Prostate gland (tissue), 2 donors: Measurements from ENCODE around the gene ERC2.

Source experiments
- POLR2AphosphoS5 ChIP-seq: sonication (generic); formaldehyde crosslinking; IDR thresholded peaks from one replicate; pipeline ENCODE4 v1.6.1; 2017; ENCODE audit warnings: antibody characterized with exemption
- TF ChIP-seq, protein P1 (sequence below), 4 experiments: fragments of 200-600 bp in 2 of 4; fragments of 450-650 bp in 2 of 4; sonication (generic) in 2 of 4; IDR thresholded peaks; 1 replicate in 3 of 4; 2 replicates in 1 of 4; pipeline ENCODE4 v1.5.1; 2016 to 2019; ENCODE audit warnings: antibody characterized with exemption in 4 of 4, mild to moderate bottlenecking in 2 of 4, moderate library complexity in 2 of 4

DNA sequence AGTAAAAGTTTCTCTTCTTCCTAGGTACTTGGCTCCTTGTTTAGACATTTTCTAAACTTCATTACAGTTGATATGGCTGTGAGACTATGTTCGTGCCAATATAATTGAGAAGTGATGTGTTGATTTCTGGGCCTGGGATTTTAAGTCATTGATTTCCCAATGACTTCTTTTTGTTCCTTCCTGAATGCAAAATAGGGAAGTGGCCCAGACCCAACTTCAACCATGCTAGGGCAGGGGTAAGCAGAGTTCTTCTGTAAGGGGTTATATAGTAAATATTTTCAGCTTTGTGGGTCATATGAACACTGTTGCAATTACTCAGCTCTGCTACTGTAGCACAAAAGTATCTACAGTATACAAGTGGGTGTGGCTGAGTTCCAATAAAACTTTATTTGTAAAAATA, 661.1 kb downstream of the ERC2 start:
- no peak for TF ChIP-seq POLR2AphosphoS5
- TF ChIP-seq, protein P1, sequence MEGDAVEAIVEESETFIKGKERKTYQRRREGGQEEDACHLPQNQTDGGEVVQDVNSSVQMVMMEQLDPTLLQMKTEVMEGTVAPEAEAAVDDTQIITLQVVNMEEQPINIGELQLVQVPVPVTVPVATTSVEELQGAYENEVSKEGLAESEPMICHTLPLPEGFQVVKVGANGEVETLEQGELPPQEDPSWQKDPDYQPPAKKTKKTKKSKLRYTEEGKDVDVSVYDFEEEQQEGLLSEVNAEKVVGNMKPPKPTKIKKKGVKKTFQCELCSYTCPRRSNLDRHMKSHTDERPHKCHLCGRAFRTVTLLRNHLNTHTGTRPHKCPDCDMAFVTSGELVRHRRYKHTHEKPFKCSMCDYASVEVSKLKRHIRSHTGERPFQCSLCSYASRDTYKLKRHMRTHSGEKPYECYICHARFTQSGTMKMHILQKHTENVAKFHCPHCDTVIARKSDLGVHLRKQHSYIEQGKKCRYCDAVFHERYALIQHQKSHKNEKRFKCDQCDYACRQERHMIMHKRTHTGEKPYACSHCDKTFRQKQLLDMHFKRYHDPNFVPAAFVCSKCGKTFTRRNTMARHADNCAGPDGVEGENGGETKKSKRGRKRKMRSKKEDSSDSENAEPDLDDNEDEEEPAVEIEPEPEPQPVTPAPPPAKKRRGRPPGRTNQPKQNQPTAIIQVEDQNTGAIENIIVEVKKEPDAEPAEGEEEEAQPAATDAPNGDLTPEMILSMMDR (IDR thresholded peaks at IDR 0.05): no peak
